HL-60/S4 treated with phorbol 12-myristate 13-acetate at 8.2 ng/mL for 4 days and 3 days (cell line): ENCODE data around the gene PRSS38.

Source experiments
- in situ Hi-C: fragments of 300-500 bp; cut with MboI; formaldehyde crosslinking; loops from 2 replicates; pipeline ENCODE4 v1.15.0; 2022; ENCODE audit warnings: low sequenced_read_pairs

PRSS38 gene

GRCh38 chr1:227815468-227816409 is at the start of gene PRSS38:
TSS of gene PRSS38 (plus strand) at chr1:227815675. CDS start at chr1:227815717, 42 bp downstream.
- in situ Hi-C loops = no loop called here

- in situ Hi-C loops = no loop called here
Measured at GRCh38 chr1:227766015-227766634, 49.4 kb upstream of the PRSS38 start.

- in situ Hi-C loops = no loop called here
Measured at GRCh38 chr1:227766653-227767277, 48.7 kb upstream of the PRSS38 start.

GRCh38 chr1:227767401-227768124 is 47.9 kb upstream of the PRSS38 start:
- in situ Hi-C loops = no loop called here

GRCh38 chr1:227768125-227768439 is 47.4 kb upstream of the PRSS38 start:
- in situ Hi-C loops = no loop called here

- in situ Hi-C loops = no loop called here
Measured at GRCh38 chr1:227768640-227769039, 46.8 kb upstream of the PRSS38 start.

GRCh38 chr1:227769047-227769935 is 46.2 kb upstream of the PRSS38 start:
- in situ Hi-C loops = no loop called here

- in situ Hi-C loops = no loop called here
Measured at GRCh38 chr1:227769936-227770494, 45.5 kb upstream of the PRSS38 start.

GRCh38 chr1:227770812-227771211 is 44.7 kb upstream of the PRSS38 start:
- in situ Hi-C loops = no loop called here

- in situ Hi-C loops = no loop called here
Measured at GRCh38 chr1:227771326-227771725, 44.1 kb upstream of the PRSS38 start.

GRCh38 chr1:227771771-227772170 is 43.7 kb upstream of the PRSS38 start:
- in situ Hi-C loops = no loop called here

- in situ Hi-C loops = no loop called here
Measured at GRCh38 chr1:227773558-227773957, 41.9 kb upstream of the PRSS38 start.

- in situ Hi-C loops = no loop called here
Measured at GRCh38 chr1:227774051-227774731, 41.3 kb upstream of the PRSS38 start.

- in situ Hi-C loops = no loop called here
Measured at GRCh38 chr1:227774821-227775661, 40.4 kb upstream of the PRSS38 start.

GRCh38 chr1:227775841-227776240 is 39.6 kb upstream of the PRSS38 start:
- in situ Hi-C loops = no loop called here

- in situ Hi-C loops = no loop called here
Measured at GRCh38 chr1:227776331-227776771, 39.1 kb upstream of the PRSS38 start.

GRCh38 chr1:227777156-227777555 is 38.3 kb upstream of the PRSS38 start:
- in situ Hi-C loops = no loop called here

GRCh38 chr1:227777646-227778045 is 37.8 kb upstream of the PRSS38 start:
- in situ Hi-C loops = no loop called here
